Lower leg skin (tissue), 4 donors: ENCODE measurements around the gene NBL1. TPM values are rescaled to one million over a fixed set of nuclear protein-coding genes. Genes with fewer than 3 reads are reported as not detected.
"Not testable (repeated sequence)": the region's sequence is repeated elsewhere in the genome, so short reads cannot be mapped to it uniquely, and the experiment has no call there.

Source experiments
- DNase-seq, 2 donors: peaks; one replicate each; pipeline ENCODE4 v3.0.0-alpha.2; 2019; ENCODE audit warnings: low spot score in 2 of 2
- H3K4me3 ChIP-seq: fragments of 200-600 bp; sonication (generic); 2 replicates; pipeline ENCODE4 v1.5.1; 2017; ENCODE audit warnings: mild to moderate bottlenecking, low read depth; ENCODE audit not compliant: poor library complexity, severe bottlenecking
- CTCF ChIP-seq, 3 donors: fragments of 450-650 bp; IDR thresholded peaks; one replicate each; pipeline ENCODE4 v1.5.1; 2016; ENCODE audit warnings: antibody characterized with exemption in 3 of 3, mild to moderate bottlenecking in 3 of 3, moderate library complexity in 2 of 3
- POLR2A ChIP-seq, 2 donors: fragments of 450-650 bp; IDR thresholded peaks; one replicate each; pipeline ENCODE4 v1.6.1; 2016 to 2017; ENCODE audit warnings: antibody characterized with exemption in 2 of 2, mild to moderate bottlenecking in 1 of 2, moderate library complexity in 1 of 2
- WGBS, 2 donors: methylation state at CpG; one replicate each; pipeline ENCODE4 v1.1.5; 2018; 5-methylcytosine and 5-hydroxymethylcytosine counted together
- intact Hi-C: fragments of 100-400 bp; cut with DNase I; formaldehyde crosslinking; loops from one replicate; pipeline ENCODE4 v1.15.0; 2023; ENCODE audit warnings: low total_unique reads
- total RNA-seq, 4 donors: library from RNA; depleted of rRNA; stranded (reverse); fragments of >200 nt; gene quantifications; one replicate each; pipeline ENCODE4 v1.1.0, GENCODE V29; 2016

NBL1 gene
- total RNA-seq, 4 donors from 2014 or later, result 147 to 230 (median 210) TPM

GRCh38 chr1:19625291-19625937 lies 18.7 kb upstream of the NBL1 start:
- H3K4me3 ChIP-seq, result no peak overlapping the region
- 89 to 95% methylated on average over 8 of the region's 8 CpGs for WGBS, 2 donors
- intact Hi-C loops, result no loop called here
- DNase-seq, result peak in 1 of 2 donors; percentile 59
- TF ChIP-seq POLR2A (IDR thresholded peaks at IDR 0.05), result no peak
- TF ChIP-seq CTCF (IDR thresholded peaks at IDR 0.05), result no peak

- H3K4me3 ChIP-seq, result no peak overlapping the region
- 82 to 84% methylated on average over 3 of the region's 3 CpGs for WGBS, 2 donors
- TF ChIP-seq POLR2A (IDR thresholded peaks at IDR 0.05) (no peak), CTCF (IDR thresholded peaks at IDR 0.05) (no peak)
- intact Hi-C loops, result no loop called here
- DNase-seq, result peak in 1 of 2 donors; percentile 60
These were observed 15.2 kb upstream of the NBL1 start for GRCh38 chr1:19628879-19629278.

GRCh38 chr1:19629357-19629756 lies 14.8 kb upstream of the NBL1 start:
- H3K4me3 ChIP-seq, result no peak overlapping the region
- WGBS, 2 donors, result 75 to 77% methylated on average over 4 of the region's 4 CpGs
- no peak for DNase-seq
- intact Hi-C loops, result no loop called here
- TF ChIP-seq POLR2A (IDR thresholded peaks at IDR 0.05), result no peak
- TF ChIP-seq CTCF (IDR thresholded peaks at IDR 0.05), result no peak

- H3K4me3 ChIP-seq, intact Hi-C loops: not testable (repeated sequence)
- peak in 1 of 2 donors; percentile 57 for DNase-seq
- WGBS, 2 donors, result 92 to 100% methylated on average over 1 of the region's 1 CpG
These were observed 13.9 kb upstream of the NBL1 start for GRCh38 chr1:19630192-19630591.

- no peak overlapping the region for H3K4me3 ChIP-seq
- 66 to 74% methylated on average over 6 of the region's 6 CpGs for WGBS, 2 donors
- DNase-seq, result no peak
- intact Hi-C loops, result no loop called here
- TF ChIP-seq POLR2A (IDR thresholded peaks at IDR 0.05), result no peak
- TF ChIP-seq CTCF (IDR thresholded peaks at IDR 0.05), result no peak
These were observed 13.3 kb upstream of the NBL1 start for GRCh38 chr1:19630720-19631395.

- 82 to 98% methylated on average over 2 of the region's 2 CpGs for WGBS, 2 donors
- no peak overlapping the region for H3K4me3 ChIP-seq
- TF ChIP-seq POLR2A (IDR thresholded peaks at IDR 0.05), result no peak
- TF ChIP-seq CTCF (IDR thresholded peaks at IDR 0.05), result no peak
These were observed 11.9 kb upstream of the NBL1 start for GRCh38 chr1:19632211-19632610.

More at GRCh38 chr1:19632211-19632610, 11.9 kb upstream of the NBL1 start:
- DNase-seq, result no peak
- intact Hi-C loops, result no loop called here
